Gastrocnemius medialis (tissue), 4 donors: ENCODE measurements around the gene FRAS1. TPM values are rescaled to one million over a fixed set of nuclear protein-coding genes. Genes with fewer than 3 reads are reported as not detected.
"Not testable (repeated sequence)": the region's sequence is repeated elsewhere in the genome, so short reads cannot be mapped to it uniquely, and the experiment has no call there.

ENCODE experiments used
- ATAC-seq, 2 donors: fragments of 150-250 bp; one replicate each; pipeline ENCODE4 v1.9.1; 2016
- DNase-seq, 2 donors: peaks; one replicate each; pipeline ENCODE4 v3.0.0-alpha.2; 2019
- H3K27ac ChIP-seq, 4 donors: fragments of 200-600 bp; sonication (generic); 1 replicate in 1 of 4; 2 replicates in 3 of 4; pipeline ENCODE4 v1.5.1; 2016 to 2018; ENCODE audit warnings: mild to moderate bottlenecking in 2 of 4, moderate library complexity in 1 of 4
- H3K27me3 ChIP-seq, 3 donors: fragments of 200-600 bp; sonication (generic) in 2 of 3; 1 replicate in 1 of 3; 2 replicates in 2 of 3; pipeline versions ENCODE4 v1.5.1 to v1.6.0; 2016 to 2019; ENCODE audit warnings: mild to moderate bottlenecking in 1 of 3, moderate library complexity in 1 of 3
- H3K36me3 ChIP-seq, 2 donors: fragments of 200-600 bp; sonication (generic) in 1 of 2; one replicate each; pipeline ENCODE4 v1.5.1; 2017 to 2018
- H3K4me1 ChIP-seq, 2 donors: fragments of 200-600 bp; sonication (generic) in 1 of 2; one replicate each; pipeline ENCODE4 v1.5.1; 2016 to 2017; ENCODE audit warnings: mild to moderate bottlenecking in 2 of 2
- H3K4me3 ChIP-seq, 4 donors: fragments of 200-600 bp; sonication (generic) in 3 of 4; 1 replicate in 1 of 4; 2 replicates in 3 of 4; pipeline ENCODE4 v1.5.1; 2016 to 2019; ENCODE audit warnings: mild to moderate bottlenecking in 2 of 4
- H3K9me3 ChIP-seq, 3 donors: fragments of 200-600 bp; sonication (generic) in 2 of 3; 1 replicate in 1 of 3; 2 replicates in 2 of 3; pipeline ENCODE4 v1.5.1; 2016 to 2019
- CTCF ChIP-seq, 5 experiments: fragments of 450-650 bp in 3 of 5; fragments of 200-600 bp in 2 of 5; sonication (generic) in 2 of 5; IDR thresholded peaks in 4 of 5; conservative IDR thresholded peaks in 1 of 5; 1 replicate in 4 of 5; 2 replicates in 1 of 5; pipeline ENCODE4 v1.5.1; 2016 to 2019; ENCODE audit warnings: antibody characterized with exemption in 5 of 5, mild to moderate bottlenecking in 3 of 5, moderate library complexity in 3 of 5
- POLR2A ChIP-seq, 2 donors: fragments of 450-650 bp; IDR thresholded peaks; one replicate each; pipeline ENCODE4 v1.6.1; 2017; ENCODE audit warnings: antibody characterized with exemption in 2 of 2, mild to moderate bottlenecking in 2 of 2, moderate library complexity in 2 of 2
- in situ Hi-C, 4 donors: fragments of 200-750 bp; cut with MboI; loops; one replicate each; pipeline versions ENCODE4 v1.15.0 to v1.8.0; 2017; ENCODE audit warnings: low sequenced_read_pairs in 4 of 4
- intact Hi-C: fragments of 100-400 bp; cut with DNase I; formaldehyde crosslinking; loops from one replicate; pipeline ENCODE4 v1.15.1; 2023; ENCODE audit warnings: low total_unique reads
- total RNA-seq, 4 donors: library from RNA; depleted of rRNA; stranded (reverse); fragments of >200 nt; gene quantifications; one replicate each; pipeline versions ENCODE4 v1.1.0 to v1.2.3, GENCODE V29; 2016

FRAS1 gene
- under 1 TPM; 0.39 to 0.64 (median 0.46) TPM for total RNA-seq

- peak within 1 kb of the TSS; percentile 75 to 84 (median 82) for H3K4me3 ChIP-seq
- H3K27ac ChIP-seq: peak within 1 kb of the TSS; percentile 84 to 94 (median 92)
- DNase-seq (peak; percentile 4 to 14), ATAC-seq (peak; percentile 24 to 48)
- H3K36me3 ChIP-seq: no peaks in the 10 kb centered on the region
- no peaks in the 10 kb centered on the region for H3K9me3 ChIP-seq
- intact Hi-C loops: loop anchor here (5.0 kb wide), 2 partner anchors 235 to 240 kb away; partner anchors contain the start of gene CNOT6L
- H3K27me3 ChIP-seq: no peaks in the 10 kb centered on the region
- TF ChIP-seq POLR2A (IDR thresholded peaks at IDR 0.05) (peak in 1 of 2 donors; percentile 5), CTCF (IDR thresholded peaks at IDR 0.05 in 4 of 5, conservative IDR thresholded peaks at IDR 0.05 in 1 of 5) (no peak)
- H3K4me1 ChIP-seq: peaks cover 0 to 11% of the 10 kb centered on the region in 2 donors
- in situ Hi-C loops: no loop called here
Measured at GRCh38 chr4:78057135-78057599, at the start of gene FRAS1. Gene FRAS1 (plus strand): TSS chr4:78057323. CDS start chr4:78058010, 687 bp downstream.

- in situ Hi-C loops, H3K4me1 ChIP-seq, H3K9me3 ChIP-seq, intact Hi-C loops, H3K4me3 ChIP-seq, H3K27me3 ChIP-seq, ATAC-seq, DNase-seq, H3K27ac ChIP-seq, H3K36me3 ChIP-seq: not testable (repeated sequence)
Measured at GRCh38 chr4:78011003-78011402, 46.1 kb upstream of the FRAS1 start.

GRCh38 chr4:78014889-78015886, 41.9 kb upstream of the FRAS1 start:
- no peak for DNase-seq
- Histone ChIP-seq H3K4me1 (peaks cover 7 to 10% of the 10 kb centered on the region in 2 donors), H3K27ac (no peak overlapping the region), H3K36me3 (no peaks in the 10 kb centered on the region), H3K9me3 (no peaks in the 10 kb centered on the region), H3K4me3 (no peak overlapping the region), H3K27me3 (no peaks in the 10 kb centered on the region)
- in situ Hi-C loops: no loop called here
- intact Hi-C loops: no loop called here
- TF ChIP-seq POLR2A (IDR thresholded peaks at IDR 0.05) (no peak), CTCF (IDR thresholded peaks at IDR 0.05 in 4 of 5, conservative IDR thresholded peaks at IDR 0.05 in 1 of 5) (no peak)
- ATAC-seq: no peak

GRCh38 chr4:78018271-78019049, 38.7 kb upstream of the FRAS1 start:
- H3K4me1 ChIP-seq: peaks cover 7 to 10% of the 10 kb centered on the region in 2 donors

More at GRCh38 chr4:78018271-78019049, 38.7 kb upstream of the FRAS1 start:
- H3K36me3 ChIP-seq: no peaks in the 10 kb centered on the region
- DNase-seq (no peak), ATAC-seq (no peak)
- no peak overlapping the region for H3K4me3 ChIP-seq
- no peak overlapping the region for H3K27ac ChIP-seq
- no peaks in the 10 kb centered on the region for H3K9me3 ChIP-seq
- TF ChIP-seq CTCF (IDR thresholded peaks at IDR 0.05 in 4 of 5, conservative IDR thresholded peaks at IDR 0.05 in 1 of 5): no peak
- TF ChIP-seq POLR2A (IDR thresholded peaks at IDR 0.05): no peak
- H3K27me3 ChIP-seq: no peaks in the 10 kb centered on the region
- in situ Hi-C loops: no loop called here
- intact Hi-C loops: no loop called here
